Coronary artery (tissue), 2 donors: Measurements from ENCODE around the gene OTOP1.
A peak's percentile ranks its signal among the peaks of the same experiment; 100 is the strongest.
"Not testable (repeated sequence)": the region's sequence is repeated elsewhere in the genome, so short reads cannot be mapped to it uniquely, and the experiment has no call there.

Experiments used
- DNase-seq: peaks from one replicate; pipeline ENCODE4 v3.0.0-alpha.2; 2017; ENCODE audit warnings: low spot score
- H3K27ac ChIP-seq, 2 donors: fragments of 200-600 bp; sonication (generic); one replicate each; pipeline ENCODE4 v1.5.1; 2016 to 2019
- H3K4me3 ChIP-seq: fragments of 200-600 bp; sonication (generic); 2 replicates; pipeline ENCODE4 v1.5.1; 2016; ENCODE audit warnings: mild to moderate bottlenecking, moderate library complexity
- CTCF ChIP-seq: fragments of 200-600 bp; sonication (generic); IDR thresholded peaks from one replicate; pipeline ENCODE4 v1.5.1; 2019; ENCODE audit warnings: antibody characterized with exemption

Gene OTOP1

GRCh38 chr4:4254199-4254598, 27.5 kb upstream of the OTOP1 start:
- TF ChIP-seq CTCF: no peak
- no peak overlapping the region for H3K4me3 ChIP-seq
- H3K27ac ChIP-seq: no peak overlapping the region
- no peak for DNase-seq

GRCh38 chr4:4249866-4250265, 23.1 kb upstream of the OTOP1 start:
- Histone ChIP-seq H3K4me3 (no peak overlapping the region), H3K27ac (no peak overlapping the region)
- no peak for DNase-seq
- no peak for TF ChIP-seq CTCF

- not testable (repeated sequence) for H3K27ac ChIP-seq, DNase-seq, H3K4me3 ChIP-seq
Measured at GRCh38 chr4:4249342-4249741, 22.6 kb upstream of the OTOP1 start.

- Histone ChIP-seq H3K27ac (peak overlapping the region; percentile 95), H3K4me3 (peak overlapping the region; percentile 94)
- no peak for TF ChIP-seq CTCF
- no peak for DNase-seq
Measured at GRCh38 chr4:4248885-4249203, 22.1 kb upstream of the OTOP1 start.

GRCh38 chr4:4248029-4248884, 21.5 kb upstream of the OTOP1 start, which contains the start of gene TMEM128:
Gene TMEM128 (minus strand): TSS chr4:4248223. CDS start chr4:4248202, 21 bp downstream.
- DNase-seq: peak; percentile 95

GRCh38 chr4:4247696-4248028, 20.9 kb upstream of the OTOP1 start:
- peak overlapping the region; percentile 94 for H3K4me3 ChIP-seq
- DNase-seq: no peak
- no peak for TF ChIP-seq CTCF

More at GRCh38 chr4:4248029-4248884, 21.5 kb upstream of the OTOP1 start, which contains the start of gene TMEM128:
- peak within 1 kb of the TSS; percentile 95 for H3K27ac ChIP-seq
- peak within 1 kb of the TSS; percentile 94 for H3K4me3 ChIP-seq
- no peak for TF ChIP-seq CTCF

GRCh38 chr4:4245172-4245571, 18.4 kb upstream of the OTOP1 start:
- H3K27ac ChIP-seq: no peak overlapping the region
- no peak for TF ChIP-seq CTCF
- DNase-seq: no peak

More at GRCh38 chr4:4247696-4248028, 20.9 kb upstream of the OTOP1 start:
- peak overlapping the region; percentile 95 for H3K27ac ChIP-seq

GRCh38 chr4:4239551-4239950, 12.8 kb upstream of the OTOP1 start:
- not testable (repeated sequence) for H3K4me3 ChIP-seq, H3K27ac ChIP-seq, DNase-seq

More at GRCh38 chr4:4245172-4245571, 18.4 kb upstream of the OTOP1 start:
- H3K4me3 ChIP-seq: no peak overlapping the region
